GM12891 (cell line): ENCODE results near the gene NUDT6.
"Not testable (repeated sequence)": the region's sequence is repeated elsewhere in the genome, so short reads cannot be mapped to it uniquely, and the experiment has no call there.

ENCODE experiments used
- DNase-seq: peaks from one replicate; pipeline ENCODE4 v3.0.0; 2011; ENCODE audit warnings: low spot score; ENCODE audit not compliant: insufficient read length
- FAIRE-seq: peaks from 2 replicates; lab custom pipeline; 2011; peaks lifted over from hg19 to GRCh38; lab: Jason Lieb, UNC
- POLR2AphosphoS5 ChIP-seq: IDR thresholded peaks from 2 replicates; pipeline ENCODE4 v1.6.1; 2011; ENCODE audit warnings: low read depth, low read length, control low read depth
- TAF1 ChIP-seq: IDR thresholded peaks from 2 replicates; pipeline ENCODE4 v1.6.1; 2011; ENCODE audit warnings: low read depth, low read length, control low read depth

Gene NUDT6

GRCh38 chr4:122845066-122845465, 77.3 kb downstream of the NUDT6 start:
- DNase-seq (no peak), FAIRE-seq (no peak)
- TF ChIP-seq POLR2AphosphoS5 (no peak), TAF1 (no peak)

GRCh38 chr4:122844391-122844790, 78.0 kb downstream of the NUDT6 start:
- DNase-seq, FAIRE-seq: not testable (repeated sequence)

DNA sequence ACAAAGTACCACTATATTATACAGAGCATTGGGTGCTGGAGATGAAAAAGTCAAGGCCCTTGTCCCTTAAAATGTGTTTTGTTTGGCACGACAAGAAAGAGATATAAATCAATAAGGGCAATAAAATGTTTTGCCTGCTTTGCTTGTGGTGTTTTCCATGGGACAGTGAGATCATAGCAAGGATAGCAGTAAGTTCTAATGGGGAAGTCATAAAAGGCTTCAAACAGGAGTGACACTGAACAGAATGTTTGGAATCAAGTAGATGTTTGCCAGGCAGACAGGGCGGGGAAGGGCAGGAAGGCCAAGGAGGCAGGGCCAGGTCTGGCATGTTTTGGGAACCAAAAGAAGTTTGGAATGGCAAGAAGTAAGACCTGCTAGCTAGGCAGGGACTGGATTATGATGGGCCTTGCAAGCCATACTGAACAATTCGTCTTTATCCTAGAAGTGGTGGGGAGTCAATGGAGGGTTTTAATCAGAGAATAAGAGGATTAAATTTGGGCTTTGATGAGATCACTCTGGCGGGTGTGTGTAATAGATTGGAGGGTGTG, 79.3 kb downstream of the NUDT6 start:
- TF ChIP-seq TAF1, result no peak
- DNase-seq, result no peak
- FAIRE-seq, result no peak
